Spinal cord (tissue), 10 donors: Measurements from ENCODE around the gene NDUFV2. TPM values are rescaled to one million over a fixed set of nuclear protein-coding genes. Genes with fewer than 3 reads are reported as not detected.

Experiments used
- DNase-seq, 6 donors: peaks; one replicate each; pipeline versions ENCODE4 v3.0.0 to v3.0.0-alpha.2; 2013 to 2015; ENCODE audit warnings: low spot score in 6 of 6, low read depth in 4 of 6
- H3K27ac ChIP-seq: one replicate; pipeline ENCODE4 v1.5.1; 2013; ENCODE audit warnings: low read depth, low read length, control low read depth
- H3K27me3 ChIP-seq: one replicate; pipeline ENCODE4 v1.6.1; 2013; ENCODE audit warnings: low read length; ENCODE audit not compliant: control insufficient read depth, insufficient read depth
- H3K36me3 ChIP-seq: one replicate; pipeline ENCODE4 v1.6.1; 2013; ENCODE audit warnings: low read length; ENCODE audit not compliant: control insufficient read depth, insufficient read depth
- H3K4me1 ChIP-seq: one replicate; pipeline ENCODE4 v1.6.1; 2013; ENCODE audit warnings: low read length; ENCODE audit not compliant: control insufficient read depth, insufficient read depth
- H3K4me3 ChIP-seq: one replicate; pipeline ENCODE4 v1.5.1; 2013; ENCODE audit warnings: low read depth, low read length, control low read depth
- H3K9me3 ChIP-seq: one replicate; pipeline ENCODE4 v1.6.1; 2013; ENCODE audit warnings: low read length; ENCODE audit not compliant: control insufficient read depth, insufficient read depth
- WGBS: methylation state at CpG from one replicate; pipeline ENCODE4 v1.1.5; 2013; ENCODE audit warnings: missing lambda C conversion rate; ENCODE audit not compliant: insufficient coverage; 5-methylcytosine and 5-hydroxymethylcytosine counted together
- long read RNA-seq, 4 donors: transcript quantifications; one replicate each; lab custom pipeline, GENCODE V29; 2026
- polyA plus RNA-seq, 2 donors: library from polyadenylated mRNA; unstranded; fragments of 120-200 nt; gene quantifications; one replicate each; pipeline ENCODE4 v1.2.1, GENCODE V29; 2013; ENCODE audit not compliant: insufficient read length in 2 of 2
- total RNA-seq, 2 donors: library from RNA; depleted of rRNA in 1 of 2; stranded (reverse); fragments of 120-200 nt in 1 of 2; fragments of >200 nt in 1 of 2; gene quantifications; one replicate each; pipeline versions ENCODE4 v1.2.3 to v1.2.4, GENCODE V29; 2013 to 2014
- donor health status: healthy.

NDUFV2 gene
- 100 to 1,000 TPM; 108 to 157 TPM for total RNA-seq
- 100 to 1,000 TPM; 133 to 142 TPM for polyA plus RNA-seq
- long read RNA-seq, donor 1, transcript NDUFV2-201 (8 exons, 930 nt) = major isoform, 116 of 121 reads
- long read RNA-seq, donor 1, partial matches to known transcripts = 5 of 121 reads
- long read RNA-seq, donor 1, other reads (novel, unspliced or antisense) = 0 of 121 reads
- long read RNA-seq, donor 2, transcript NDUFV2-201 (8 exons, 930 nt) = major isoform, 29 of 34 reads
- long read RNA-seq, donor 2, partial matches to known transcripts = 5 of 34 reads
- long read RNA-seq, donor 2, other reads (novel, unspliced or antisense) = 0 of 34 reads
- long read RNA-seq, donor 3, transcript NDUFV2-201 (8 exons, 930 nt) = major isoform, 26 of 27 reads
- long read RNA-seq, donor 3, partial matches to known transcripts = 0 of 27 reads
- long read RNA-seq, donor 3, other reads (novel, unspliced or antisense) = 0 of 27 reads
- long read RNA-seq, donor 4, transcript NDUFV2-201 (8 exons, 930 nt) = major isoform, 91 of 108 reads
- long read RNA-seq, donor 4, partial matches to known transcripts = 16 of 108 reads
- long read RNA-seq, donor 4, other reads (novel, unspliced or antisense) = 0 of 108 reads

- Histone ChIP-seq H3K36me3 (no peaks in the 10 kb centered on the region), H3K27me3 (no peaks in the 10 kb centered on the region), H3K4me3 (peak within 1 kb of the TSS; percentile 85), H3K4me1 (no peaks in the 10 kb centered on the region), H3K27ac (peak within 1 kb of the TSS; percentile 97), H3K9me3 (no peaks in the 10 kb centered on the region)
- DNase-seq = peak; percentile 91 to 98 (median 94)
- WGBS = 0% methylated on average over 59 of the region's 64 CpGs
Measured at GRCh38 chr18:9102508-9103375, at the start of gene NDUFV2. TSS of gene NDUFV2 (plus strand) at chr18:9102699. CDS start at chr18:9102744, 45 bp downstream.

GRCh38 chr18:9053814-9054213 lies 48.7 kb upstream of the NDUFV2 start:
- Histone ChIP-seq H3K27me3 (no peaks in the 10 kb centered on the region), H3K9me3 (no peaks in the 10 kb centered on the region), H3K27ac (no peak overlapping the region), H3K36me3 (no peaks in the 10 kb centered on the region), H3K4me1 (no peaks in the 10 kb centered on the region), H3K4me3 (no peak overlapping the region)
- no peak for DNase-seq
- WGBS = 100% methylated on average over 1 of the region's 1 CpG

- no peaks in the 10 kb centered on the region for H3K9me3 ChIP-seq
- no peak overlapping the region for H3K4me3 ChIP-seq
- no peaks in the 10 kb centered on the region for H3K36me3 ChIP-seq
- H3K4me1 ChIP-seq = no peaks in the 10 kb centered on the region
- H3K27ac ChIP-seq = no peak overlapping the region
- no peaks in the 10 kb centered on the region for H3K27me3 ChIP-seq
- peak in 1 of 6 donors; percentile 62 for DNase-seq
- WGBS = no CpG with 5 or more reads among the region's 1 CpG
Measured at GRCh38 chr18:9055185-9055584, 47.3 kb upstream of the NDUFV2 start.

GRCh38 chr18:9055626-9056025 lies 46.9 kb upstream of the NDUFV2 start:
- Histone ChIP-seq H3K27ac (no peak overlapping the region), H3K4me1 (no peaks in the 10 kb centered on the region), H3K27me3 (no peaks in the 10 kb centered on the region), H3K36me3 (no peaks in the 10 kb centered on the region), H3K9me3 (no peaks in the 10 kb centered on the region), H3K4me3 (no peak overlapping the region)
- no CpG with 5 or more reads among the region's 1 CpG for WGBS
- DNase-seq = no peak

- H3K27ac ChIP-seq = no peak overlapping the region
- DNase-seq = no peak
- 95% methylated on average over 3 of the region's 3 CpGs for WGBS
- no peak overlapping the region for H3K4me3 ChIP-seq
- H3K36me3 ChIP-seq = no peaks in the 10 kb centered on the region
- H3K4me1 ChIP-seq = no peaks in the 10 kb centered on the region
- no peaks in the 10 kb centered on the region for H3K27me3 ChIP-seq
- H3K9me3 ChIP-seq = no peaks in the 10 kb centered on the region
Measured at GRCh38 chr18:9057646-9058045, 44.9 kb upstream of the NDUFV2 start.

GRCh38 chr18:9058406-9058805 lies 44.1 kb upstream of the NDUFV2 start:
- no peaks in the 10 kb centered on the region for H3K9me3 ChIP-seq
- peak in 2 of 6 donors; percentile 15 to 91 for DNase-seq
- WGBS = 38% methylated on average over 1 of the region's 4 CpGs
- no peak overlapping the region for H3K27ac ChIP-seq
- no peaks in the 10 kb centered on the region for H3K4me1 ChIP-seq
- H3K36me3 ChIP-seq = no peaks in the 10 kb centered on the region
- no peaks in the 10 kb centered on the region for H3K27me3 ChIP-seq
- H3K4me3 ChIP-seq = no peak overlapping the region

GRCh38 chr18:9062418-9062751 lies 40.1 kb upstream of the NDUFV2 start:
- H3K4me1 ChIP-seq = no peaks in the 10 kb centered on the region
- H3K4me3 ChIP-seq = no peak overlapping the region
- 100% methylated on average over 2 of the region's 2 CpGs for WGBS
- no peaks in the 10 kb centered on the region for H3K27me3 ChIP-seq
- DNase-seq = no peak
- no peak overlapping the region for H3K27ac ChIP-seq
- H3K36me3 ChIP-seq = no peaks in the 10 kb centered on the region
- H3K9me3 ChIP-seq = no peaks in the 10 kb centered on the region

- Histone ChIP-seq H3K4me1 (no peaks in the 10 kb centered on the region), H3K27ac (no peak overlapping the region), H3K4me3 (no peak overlapping the region), H3K36me3 (no peaks in the 10 kb centered on the region), H3K9me3 (no peaks in the 10 kb centered on the region), H3K27me3 (no peaks in the 10 kb centered on the region)
- no peak for DNase-seq
- no CpG with 5 or more reads among the region's 5 CpGs for WGBS
Measured at GRCh38 chr18:9065864-9066263, 36.6 kb upstream of the NDUFV2 start.

- H3K9me3 ChIP-seq = no peaks in the 10 kb centered on the region
- H3K4me3 ChIP-seq = no peak overlapping the region
- H3K27ac ChIP-seq = no peak overlapping the region
- H3K27me3 ChIP-seq = no peaks in the 10 kb centered on the region
- WGBS = 92% methylated on average over 3 of the region's 4 CpGs
- H3K36me3 ChIP-seq = no peaks in the 10 kb centered on the region
- no peak for DNase-seq
- H3K4me1 ChIP-seq = no peaks in the 10 kb centered on the region
Measured at GRCh38 chr18:9066358-9066757, 36.1 kb upstream of the NDUFV2 start.
